ENCODE results near the gene PTGS1. TPM values are rescaled to one million over a fixed set of nuclear protein-coding genes. Genes with fewer than 3 reads are reported as not detected.
A peak's percentile ranks its signal among the peaks of the same experiment; 100 is the strongest.

The PTGS1 gene
- total and polyA plus RNA-seq, 2 of the 13 experiments (the other 11 are each of a cell fraction or from before 2014, with no cell fraction given), result 0.07 to 0.08 TPM

DNA sequence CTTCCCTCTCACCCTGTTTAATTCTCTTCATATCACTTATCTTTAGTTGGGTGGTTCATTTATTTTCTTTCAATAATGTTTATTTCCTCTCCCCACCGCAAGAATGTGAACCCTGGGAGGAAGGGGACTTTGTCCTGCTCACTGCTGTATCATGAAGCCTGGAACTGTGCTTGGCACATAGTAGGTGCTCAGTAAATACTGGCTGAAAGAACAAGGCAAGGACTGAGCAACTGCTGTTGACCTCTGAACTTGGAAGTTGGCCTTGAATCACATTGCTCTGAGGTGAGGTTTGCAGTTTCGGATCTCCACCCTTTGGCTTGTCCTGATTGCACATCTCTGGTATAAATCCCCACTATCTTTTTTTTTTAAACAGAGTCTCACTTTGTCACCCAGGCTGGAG is 22.0 kb upstream of the PTGS1 start (continued):
- TF ChIP-seq, protein P1, sequence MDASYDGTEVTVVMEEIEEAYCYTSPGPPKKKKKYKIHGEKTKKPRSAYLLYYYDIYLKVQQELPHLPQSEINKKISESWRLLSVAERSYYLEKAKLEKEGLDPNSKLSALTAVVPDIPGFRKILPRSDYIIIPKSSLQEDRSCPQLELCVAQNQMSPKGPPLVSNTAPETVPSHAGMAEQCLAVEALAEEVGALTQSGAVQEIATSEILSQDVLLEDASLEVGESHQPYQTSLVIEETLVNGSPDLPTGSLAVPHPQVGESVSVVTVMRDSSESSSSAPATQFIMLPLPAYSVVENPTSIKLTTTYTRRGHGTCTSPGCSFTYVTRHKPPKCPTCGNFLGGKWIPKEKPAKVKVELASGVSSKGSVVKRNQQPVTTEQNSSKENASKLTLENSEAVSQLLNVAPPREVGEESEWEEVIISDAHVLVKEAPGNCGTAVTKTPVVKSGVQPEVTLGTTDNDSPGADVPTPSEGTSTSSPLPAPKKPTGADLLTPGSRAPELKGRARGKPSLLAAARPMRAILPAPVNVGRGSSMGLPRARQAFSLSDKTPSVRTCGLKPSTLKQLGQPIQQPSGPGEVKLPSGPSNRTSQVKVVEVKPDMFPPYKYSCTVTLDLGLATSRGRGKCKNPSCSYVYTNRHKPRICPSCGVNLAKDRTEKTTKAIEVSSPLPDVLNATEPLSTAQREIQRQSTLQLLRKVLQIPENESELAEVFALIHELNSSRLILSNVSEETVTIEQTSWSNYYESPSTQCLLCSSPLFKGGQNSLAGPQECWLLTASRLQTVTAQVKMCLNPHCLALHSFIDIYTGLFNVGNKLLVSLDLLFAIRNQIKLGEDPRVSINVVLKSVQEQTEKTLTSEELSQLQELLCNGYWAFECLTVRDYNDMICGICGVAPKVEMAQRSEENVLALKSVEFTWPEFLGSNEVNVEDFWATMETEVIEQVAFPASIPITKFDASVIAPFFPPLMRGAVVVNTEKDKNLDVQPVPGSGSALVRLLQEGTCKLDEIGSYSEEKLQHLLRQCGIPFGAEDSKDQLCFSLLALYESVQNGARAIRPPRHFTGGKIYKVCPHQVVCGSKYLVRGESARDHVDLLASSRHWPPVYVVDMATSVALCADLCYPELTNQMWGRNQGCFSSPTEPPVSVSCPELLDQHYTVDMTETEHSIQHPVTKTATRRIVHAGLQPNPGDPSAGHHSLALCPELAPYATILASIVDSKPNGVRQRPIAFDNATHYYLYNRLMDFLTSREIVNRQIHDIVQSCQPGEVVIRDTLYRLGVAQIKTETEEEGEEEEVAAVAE (CRISPR knock-in tag; IDR thresholded peaks at IDR 0.05; ENCODE audit: borderline replicate concordance), result no peak
- TF ChIP-seq, protein P2, sequence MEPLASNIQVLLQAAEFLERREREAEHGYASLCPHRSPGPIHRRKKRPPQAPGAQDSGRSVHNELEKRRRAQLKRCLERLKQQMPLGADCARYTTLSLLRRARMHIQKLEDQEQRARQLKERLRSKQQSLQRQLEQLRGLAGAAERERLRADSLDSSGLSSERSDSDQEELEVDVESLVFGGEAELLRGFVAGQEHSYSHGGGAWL (CRISPR knock-in tag; IDR thresholded peaks at IDR 0.05), result no peak
- TF ChIP-seq ATRX (CRISPR knock-in tag; IDR thresholded peaks at IDR 0.05; ENCODE audit: borderline replicate concordance), result no peak
- TF ChIP-seq KLF9 (CRISPR knock-in tag; IDR thresholded peaks at IDR 0.05; ENCODE audit: low read depth), result no peak
- TF ChIP-seq KMT2A (CRISPR knock-in tag; IDR thresholded peaks at IDR 0.05), result no peak
- TF ChIP-seq ZNF713 (CRISPR knock-in tag; IDR thresholded peaks at IDR 0.05), result no peak
- no peak for TF ChIP-seq RARG (CRISPR knock-in tag; IDR thresholded peaks at IDR 0.05; ENCODE audit: low read depth)
- TF ChIP-seq ZNF530 (CRISPR knock-in tag; IDR thresholded peaks at IDR 0.05; ENCODE audit: low read depth), result no peak
- peak; percentile 61; the same call in 1 of the 2 replicates for TF ChIP-seq HDAC2 (CRISPR knock-in tag; IDR thresholded peaks at IDR 0.05)
- TF ChIP-seq JDP2 (CRISPR knock-in tag; IDR thresholded peaks at IDR 0.05; ENCODE audit: borderline replicate concordance), result no peak
- TF ChIP-seq EED (CRISPR knock-in tag; IDR thresholded peaks at IDR 0.05), result no peak
- TF ChIP-seq GFI1 (CRISPR knock-in tag; IDR thresholded peaks at IDR 0.05; ENCODE audit: borderline replicate concordance), result peak; percentile 55; the same call in 1 of the 2 replicates
- no peak for TF ChIP-seq SOX5 (CRISPR knock-in tag; IDR thresholded peaks at IDR 0.05; ENCODE audit: borderline replicate concordance)
- TF ChIP-seq ZNF513 (CRISPR knock-in tag; conservative IDR thresholded peaks at IDR 0.05), result no peak
- peak; percentile 50 for TF ChIP-seq TBL1XR1 (IDR thresholded peaks at IDR 0.05; ENCODE audit: borderline replicate concordance, low read length, partially characterized antibody)
- no peak for TF ChIP-seq MIER3 (CRISPR knock-in tag; IDR thresholded peaks at IDR 0.05; ENCODE audit: borderline replicate concordance)
- TF ChIP-seq NFRKB (IDR thresholded peaks at IDR 0.05), result no peak
- no peak for TF ChIP-seq ZNF350 (CRISPR knock-in tag; IDR thresholded peaks at IDR 0.05; ENCODE audit: borderline replicate concordance, low read depth)
- no peak for TF ChIP-seq REL (CRISPR knock-in tag; conservative IDR thresholded peaks at IDR 0.05)
- no peak for TF ChIP-seq ZEB1 (IDR thresholded peaks at IDR 0.05; ENCODE audit: insufficient replicate concordance, low read depth)
- no peak; the same call in 1 of the 2 replicates for TF ChIP-seq FOXO1 (CRISPR knock-in tag; IDR thresholded peaks at IDR 0.05)
- no peak; the same call in 1 of the 2 replicates for TF ChIP-seq HNF1B (CRISPR knock-in tag; IDR thresholded peaks at IDR 0.05)
- no peak for TF ChIP-seq CBX1 (IDR thresholded peaks at IDR 0.05; ENCODE audit: low read depth)
- no peak for TF ChIP-seq EEA1 (CRISPR knock-in tag; IDR thresholded peaks at IDR 0.05; ENCODE audit: borderline replicate concordance)
- no peak for TF ChIP-seq ZNF891 (CRISPR knock-in tag; IDR thresholded peaks at IDR 0.05)
- no peak for TF ChIP-seq KDM5A (IDR thresholded peaks at IDR 0.05; ENCODE audit: borderline replicate concordance, low read length)

All from HepG2 (cell line).